SH-SY5Y (cell line): Measurements from ENCODE around the gene SMIM5.

Source experiments
- GATA2 ChIP-seq: IDR thresholded peaks from 2 replicates; pipeline ENCODE4 v1.6.1; 2011; ENCODE audit warnings: mild to moderate bottlenecking, low read depth, low read length
- GATA3 ChIP-seq: IDR thresholded peaks from 2 replicates; pipeline ENCODE4 v1.6.1; 2011; ENCODE audit warnings: low read depth, mild to moderate bottlenecking, low read length, moderate library complexity

DNA sequence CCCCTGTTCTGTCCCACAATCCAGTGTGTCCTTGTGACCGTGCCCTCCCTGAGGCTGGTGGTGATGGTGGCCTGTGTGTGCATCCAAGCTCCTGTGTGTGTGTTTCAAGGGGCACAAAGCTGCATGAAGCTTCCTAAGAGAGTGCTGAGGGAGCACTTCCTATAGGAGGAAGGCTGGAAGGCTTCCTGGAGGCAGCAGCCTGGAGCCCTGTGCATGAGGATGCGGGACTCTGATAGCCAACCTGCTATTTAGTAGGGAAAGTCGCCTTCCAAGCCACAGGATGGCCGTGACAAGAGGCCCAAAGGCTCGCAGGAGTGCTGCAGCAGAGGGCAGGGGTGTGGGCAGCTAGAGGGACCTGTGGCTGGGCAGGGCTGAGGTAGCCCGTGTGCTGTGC, 37.3 kb upstream of the SMIM5 start:
- TF ChIP-seq GATA3 (no peak), GATA2 (no peak)
